Right kidney (tissue), 9 donors: ENCODE results near the gene KCNK13.
"Not testable (repeated sequence)": the region's sequence is repeated elsewhere in the genome, so short reads cannot be mapped to it uniquely, and the experiment has no call there.

ENCODE experiments used
- DNase-seq: peaks from one replicate; pipeline ENCODE4 v3.0.0-alpha.2; 2016
- long read RNA-seq, 8 donors: transcript quantifications; one replicate each; lab custom pipeline, GENCODE V29; 2026

The KCNK13 gene
- long read RNA-seq, donor 1: 0 reads
- long read RNA-seq, donor 2: 0 reads
- long read RNA-seq, donor 3: 0 reads
- long read RNA-seq, donor 4, partial matches to known transcripts: 0 of 1 reads
- long read RNA-seq, donor 4, other reads (novel, unspliced or antisense): 0 of 1 reads
- long read RNA-seq, donor 5: 0 reads
- long read RNA-seq, donor 6: 0 reads
- long read RNA-seq, donor 7: 0 reads
- long read RNA-seq, donor 8: 0 reads

GRCh38 chr14:90061685-90062126 lies at the start of gene KCNK13:
TSS of gene KCNK13 (plus strand) at chr14:90061994. CDS start at chr14:90062206, 212 bp downstream.
- DNase-seq: peak; percentile 78

- no peak for DNase-seq
Measured at GRCh38 chr14:90017371-90017770, 44.4 kb upstream of the KCNK13 start.

- no peak for DNase-seq
Measured at GRCh38 chr14:90019824-90020523, 41.8 kb upstream of the KCNK13 start.

GRCh38 chr14:90023176-90023896 lies 38.5 kb upstream of the KCNK13 start:
- DNase-seq: no peak

GRCh38 chr14:90024910-90025309 lies 36.9 kb upstream of the KCNK13 start:
- DNase-seq: no peak

GRCh38 chr14:90026608-90027007 lies 35.2 kb upstream of the KCNK13 start:
- not testable (repeated sequence) for DNase-seq

- DNase-seq: no peak
Measured at GRCh38 chr14:90027842-90028241, 34.0 kb upstream of the KCNK13 start.

GRCh38 chr14:90034156-90034555 lies 27.6 kb upstream of the KCNK13 start:
- no peak for DNase-seq

- no peak for DNase-seq
Measured at GRCh38 chr14:90034835-90035525, 26.8 kb upstream of the KCNK13 start.

GRCh38 chr14:90039253-90040010 lies 22.4 kb upstream of the KCNK13 start:
- no peak for DNase-seq

- DNase-seq: no peak
Measured at GRCh38 chr14:90040411-90040810, 21.4 kb upstream of the KCNK13 start.

GRCh38 chr14:90042496-90043252 lies 19.1 kb upstream of the KCNK13 start:
- no peak for DNase-seq

- no peak for DNase-seq
Measured at GRCh38 chr14:90045616-90046015, 16.2 kb upstream of the KCNK13 start.

- DNase-seq: no peak
Measured at GRCh38 chr14:90049390-90049789, 12.4 kb upstream of the KCNK13 start.

GRCh38 chr14:90050271-90050670 lies 11.5 kb upstream of the KCNK13 start:
- no peak for DNase-seq

- DNase-seq: no peak
Measured at GRCh38 chr14:90053044-90053443, 8.8 kb upstream of the KCNK13 start.

GRCh38 chr14:90054803-90055202 lies 7.0 kb upstream of the KCNK13 start:
- DNase-seq: no peak

GRCh38 chr14:90056826-90057225 lies 5.0 kb upstream of the KCNK13 start:
- DNase-seq: no peak

- DNase-seq: no peak
Measured at GRCh38 chr14:90058876-90059458, 2.8 kb upstream of the KCNK13 start.

- peak; percentile 85 for DNase-seq
Measured at GRCh38 chr14:90060312-90060964, 1.4 kb upstream of the KCNK13 start.
